ENCODE results near the gene CTNNA1. TPM values are rescaled to one million over a fixed set of nuclear protein-coding genes. Genes with fewer than 3 reads are reported as not detected.

The CTNNA1 gene
- total and polyA plus RNA-seq, 2 of the 8 experiments (the other 6 are each of a cell fraction or from before 2014, with no cell fraction given) = 115 to 349 TPM

- TF ChIP-seq BACH1 (IDR thresholded peaks at IDR 0.05; ENCODE audit: low read length) (no peak), JUN (IDR thresholded peaks at IDR 0.05; ENCODE audit: low read depth, low read length) (no peak), MAFK (IDR thresholded peaks at IDR 0.05; ENCODE audit: low read depth, low read length) (no peak), CREB1 (IDR thresholded peaks at IDR 0.05) (no peak), RNF2 (IDR thresholded peaks at IDR 0.05; ENCODE audit: borderline replicate concordance, low read depth, low read length, missing control alignments, poor library complexity, severe bottlenecking) (no peak), CHD2 (IDR thresholded peaks at IDR 0.05; ENCODE audit: low read length) (no peak)
Measured at GRCh38 chr5:138719811-138720210, 33.4 kb upstream of the CTNNA1 start (continued).
